Left kidney (tissue), 2 donors: ENCODE results near the gene DDHD1. TPM values are rescaled to one million over a fixed set of nuclear protein-coding genes. Genes with fewer than 3 reads are reported as not detected.

ENCODE experiments used
- DNase-seq: peaks from one replicate; pipeline ENCODE4 v3.0.0-alpha.2; 2013
- polyA plus RNA-seq: library from polyadenylated mRNA; unstranded; fragments of 120-200 nt; gene quantifications from one replicate; pipeline ENCODE4 v1.2.1, GENCODE V29; 2013; ENCODE audit not compliant: insufficient read length

DDHD1 gene
- polyA plus RNA-seq, 1 donor: 17.6 TPM

- DNase-seq: no peak
These were observed 117.5 kb downstream of the DDHD1 start for GRCh38 chr14:53035336-53036210.

GRCh38 chr14:53034688-53035230 is 118.4 kb downstream of the DDHD1 start:
- DNase-seq: no peak

GRCh38 chr14:53034036-53034435 is 119.1 kb downstream of the DDHD1 start:
- DNase-seq: no peak

GRCh38 chr14:53032838-53033390 is 120.2 kb downstream of the DDHD1 start:
- no peak for DNase-seq

- no peak for DNase-seq
These were observed 120.8 kb downstream of the DDHD1 start for GRCh38 chr14:53032161-53032803.

- DNase-seq: no peak
These were observed 125.6 kb downstream of the DDHD1 start for GRCh38 chr14:53027562-53027961.

GRCh38 chr14:53027041-53027440 is 126.1 kb downstream of the DDHD1 start:
- no peak for DNase-seq

- DNase-seq: no peak
These were observed 129.8 kb downstream of the DDHD1 start for GRCh38 chr14:53023325-53023724.

GRCh38 chr14:53022593-53022992 is 130.5 kb downstream of the DDHD1 start:
- DNase-seq: no peak

- no peak for DNase-seq
These were observed 132.8 kb downstream of the DDHD1 start for GRCh38 chr14:53020193-53020932.

- no peak for DNase-seq
These were observed 133.7 kb downstream of the DDHD1 start for GRCh38 chr14:53019406-53019805.

GRCh38 chr14:53017837-53018236 is 135.3 kb downstream of the DDHD1 start:
- DNase-seq: no peak

- DNase-seq: no peak
These were observed 136.2 kb downstream of the DDHD1 start for GRCh38 chr14:53016919-53017318.

GRCh38 chr14:53016491-53016890 is 136.6 kb downstream of the DDHD1 start:
- DNase-seq: no peak

GRCh38 chr14:53011053-53011462 is 142.1 kb downstream of the DDHD1 start:
- no peak for DNase-seq

- no peak for DNase-seq
These were observed 142.7 kb downstream of the DDHD1 start for GRCh38 chr14:53010193-53011040.

- DNase-seq: no peak
These were observed 146.1 kb downstream of the DDHD1 start for GRCh38 chr14:53006931-53007562.

GRCh38 chr14:53004976-53005375 is 148.1 kb downstream of the DDHD1 start:
- no peak for DNase-seq

- DNase-seq: no peak
These were observed 149.3 kb downstream of the DDHD1 start for GRCh38 chr14:53003776-53004175.

GRCh38 chr14:53002576-53002975 is 150.5 kb downstream of the DDHD1 start:
- no peak for DNase-seq
